DND-41 (cell line): ENCODE data around the gene CHEK1.

ENCODE experiments used
- CTCF ChIP-seq: IDR thresholded peaks from 2 replicates; pipeline ENCODE4 v1.5.1; 2012; ENCODE audit warnings: borderline replicate concordance, low read length, moderate library complexity, mild to moderate bottlenecking; ENCODE audit not compliant: poor library complexity, severe bottlenecking; ENCODE audit errors: extremely low read depth
- EZH2 ChIP-seq: IDR thresholded peaks from 3 replicates; pipeline ENCODE4 v1.6.1; 2012; ENCODE audit warnings: borderline replicate concordance, low read depth, mild to moderate bottlenecking, moderate library complexity, low read length, inconsistent platforms; ENCODE audit not compliant: severe bottlenecking

- peak; percentile 23 for TF ChIP-seq CTCF
- TF ChIP-seq EZH2: no peak
These were observed 54.4 kb downstream of the CHEK1 start for GRCh38 chr11:125679397-125679796.
